Activated CD8-positive, alpha-beta T cell treated with anti-CD3 and anti-CD28 coated beads for 36 hours (primary cell): ENCODE measurements around the gene SDR42E1. TPM values are rescaled to one million over a fixed set of nuclear protein-coding genes. Genes with fewer than 3 reads are reported as not detected.

Source experiments
- ATAC-seq: fragments of 200-7000 bp; cut with Tn5 transposase; one replicate; pipeline ENCODE4 v1.10.0; 2021; ENCODE audit warnings: mild to moderate bottlenecking, moderate library complexity
- CTCF ChIA-PET: fragments of 350-600 bp; sonication (Branson Sonifier 250); formaldehyde crosslinking; loops from one replicate; lab custom pipeline; 2021; ENCODE audit warnings: antibody characterized with exemption; lab: Charles Lee
- POLR2A ChIA-PET: fragments of 350-600 bp; sonication (Branson Sonifier 250); formaldehyde crosslinking; loops from one replicate; lab custom pipeline; 2021; ENCODE audit warnings: antibody characterized with exemption; lab: Charles Lee
- DNase-seq: peaks from one replicate; pipeline ENCODE4 v3.0.0-alpha.2; 2020
- H3K27ac Mint-ChIP-seq: one replicate; pipeline ENCODE4 v1.8.0; 2021; ENCODE audit warnings: mild to moderate bottlenecking, mixed read lengths
- H3K27me3 Mint-ChIP-seq: one replicate; pipeline ENCODE4 v1.8.0; 2021; ENCODE audit warnings: mixed read lengths
- H3K36me3 Mint-ChIP-seq: one replicate; pipeline ENCODE4 v1.8.0; 2021; ENCODE audit warnings: low read depth, mixed read lengths
- H3K4me1 Mint-ChIP-seq: one replicate; pipeline ENCODE4 v1.8.0; 2021; ENCODE audit warnings: low read depth, mixed read lengths
- H3K4me3 Mint-ChIP-seq: one replicate; pipeline ENCODE4 v1.8.0; 2021; ENCODE audit warnings: mild to moderate bottlenecking, moderate library complexity, mixed read lengths
- H3K9me3 Mint-ChIP-seq: one replicate; pipeline ENCODE4 v1.8.0; 2021; ENCODE audit warnings: mixed read lengths
- CTCF ChIP-seq: fragments of 200-600 bp; IDR thresholded peaks from one replicate; pipeline ENCODE4 v1.8.0; 2022; ENCODE audit warnings: antibody characterized with exemption, mild to moderate bottlenecking
- intact Hi-C: fragments of 100-400 bp; cut with micrococcal nuclease; formaldehyde crosslinking; loops from one replicate; pipeline ENCODE4 v1.10.0; 2022
- total RNA-seq, 2 experiments: library from RNA; stranded (reverse); gene quantifications; one replicate each; pipeline ENCODE4 v1.2.3, GENCODE V29; 2021

SDR42E1 gene
- total RNA-seq, 2 experiments from 2014 or later = 7.1 to 9.2 TPM

GRCh38 chr16:81951564-81951963, 59.7 kb downstream of the SDR42E1 start:
- no peaks in the 10 kb centered on the region for H3K27me3 Mint-ChIP-seq
- ATAC-seq = no peak
- H3K9me3 Mint-ChIP-seq = peaks cover 7% of the 10 kb centered on the region
- no peak overlapping the region for H3K27ac Mint-ChIP-seq
- intact Hi-C loops = no loop called here
- H3K4me1 Mint-ChIP-seq = no peaks in the 10 kb centered on the region
- ChIA-PET POLR2A (interaction anchor here (0.7 kb wide), 1 partner anchor 35 kb away, joined by 3 read pairs; no protein-coding TSS in a partner anchor), CTCF (interaction anchor here (0.6 kb wide), 1 partner anchor 33 kb away, joined by 3 read pairs; no protein-coding TSS in a partner anchor)
- no peak overlapping the region for H3K4me3 Mint-ChIP-seq
- H3K36me3 Mint-ChIP-seq = peaks cover 7% of the 10 kb centered on the region
- no peak for DNase-seq
- no peak for TF ChIP-seq CTCF

GRCh38 chr16:81946206-81946605, 65.1 kb downstream of the SDR42E1 start:
- Mint-ChIP-seq H3K27me3 (no peaks in the 10 kb centered on the region), H3K36me3 (peaks cover 1% of the 10 kb centered on the region), H3K4me3 (no peak overlapping the region), H3K27ac (no peak overlapping the region), H3K9me3 (peaks cover 2% of the 10 kb centered on the region), H3K4me1 (no peaks in the 10 kb centered on the region)
- DNase-seq = no peak
- POLR2A ChIA-PET = no interaction called here
- intact Hi-C loops = loop anchor here (10.0 kb wide), 1 partner anchor 289 kb away; no protein-coding TSS in a partner anchor
- no peak for TF ChIP-seq CTCF
- CTCF ChIA-PET = no interaction called here
- no peak for ATAC-seq

- POLR2A ChIA-PET = no interaction called here
- Mint-ChIP-seq H3K9me3 (peaks cover 2% of the 10 kb centered on the region), H3K27ac (no peak overlapping the region), H3K36me3 (peaks cover 1% of the 10 kb centered on the region), H3K27me3 (no peaks in the 10 kb centered on the region), H3K4me1 (no peaks in the 10 kb centered on the region), H3K4me3 (no peak overlapping the region)
- no peak for ATAC-seq
- CTCF ChIA-PET = no interaction called here
- no peak for TF ChIP-seq CTCF
- intact Hi-C loops = loop anchor here (10.0 kb wide), 1 partner anchor 289 kb away; no protein-coding TSS in a partner anchor
- no peak for DNase-seq
These were observed 65.6 kb downstream of the SDR42E1 start for GRCh38 chr16:81945665-81946064.

GRCh38 chr16:81942007-81942601, 69.2 kb downstream of the SDR42E1 start:
- DNase-seq (no peak), ATAC-seq (no peak)
- H3K4me1 Mint-ChIP-seq = no peaks in the 10 kb centered on the region
- CTCF ChIA-PET = interaction anchor here (1.6 to 2.1 kb wide), 4 partner anchors 55 to 402 kb away, joined by 3 to 8 read pairs (median 6); no protein-coding TSS in a partner anchor
- H3K36me3 Mint-ChIP-seq = no peaks in the 10 kb centered on the region
- H3K9me3 Mint-ChIP-seq = no peaks in the 10 kb centered on the region
- intact Hi-C loops = loop anchor here (10.0 kb wide), 1 partner anchor 293 kb away; no protein-coding TSS in a partner anchor
- no peak overlapping the region for H3K27ac Mint-ChIP-seq
- POLR2A ChIA-PET = no interaction called here
- no peaks in the 10 kb centered on the region for H3K27me3 Mint-ChIP-seq
- H3K4me3 Mint-ChIP-seq = no peak overlapping the region
- TF ChIP-seq CTCF = no peak
